Tongue (tissue), 2 donors: ENCODE measurements around the gene MBP. TPM values are rescaled to one million over a fixed set of nuclear protein-coding genes. Genes with fewer than 3 reads are reported as not detected.

Experiments
- DNase-seq: peaks from one replicate; pipeline ENCODE4 v3.0.0-alpha.2; 2015
- total RNA-seq: library from RNA; depleted of rRNA; stranded (reverse); fragments of >200 nt; gene quantifications from one replicate; pipeline ENCODE4 v1.2.3, GENCODE V29; 2014

MBP gene
- total RNA-seq, 1 donor from 2014 or later: 43.0 TPM

- DNase-seq: peak; percentile 74
Measured at GRCh38 chr18:77114415-77115191, 18.0 kb downstream of the MBP start.

GRCh38 chr18:77114152-77114414, 18.5 kb downstream of the MBP start:
- DNase-seq: no peak

- no peak for DNase-seq
Measured at GRCh38 chr18:77113361-77114151, 19.0 kb downstream of the MBP start.

GRCh38 chr18:77112747-77113092, 19.9 kb downstream of the MBP start:
- DNase-seq: no peak

GRCh38 chr18:77111951-77112746, 20.4 kb downstream of the MBP start:
- no peak for DNase-seq

GRCh38 chr18:77111449-77111848, 21.1 kb downstream of the MBP start:
- DNase-seq: no peak

- DNase-seq: no peak
Measured at GRCh38 chr18:77110936-77111335, 21.6 kb downstream of the MBP start.

- no peak for DNase-seq
Measured at GRCh38 chr18:77110400-77110799, 22.2 kb downstream of the MBP start.

- no peak for DNase-seq
Measured at GRCh38 chr18:77109648-77110019, 22.9 kb downstream of the MBP start.

- DNase-seq: no peak
Measured at GRCh38 chr18:77108821-77109647, 23.5 kb downstream of the MBP start.

- DNase-seq: peak; percentile 94
Measured at GRCh38 chr18:77108001-77108692, 24.4 kb downstream of the MBP start.

GRCh38 chr18:77107292-77107691, 25.3 kb downstream of the MBP start:
- peak; percentile 69 for DNase-seq

GRCh38 chr18:77106331-77106730, 26.3 kb downstream of the MBP start:
- no peak for DNase-seq

GRCh38 chr18:77105680-77106079, 26.9 kb downstream of the MBP start:
- DNase-seq: no peak

GRCh38 chr18:77105028-77105427, 27.6 kb downstream of the MBP start:
- no peak for DNase-seq

- DNase-seq: no peak
Measured at GRCh38 chr18:77103991-77104531, 28.5 kb downstream of the MBP start.

- no peak for DNase-seq
Measured at GRCh38 chr18:77103187-77103850, 29.3 kb downstream of the MBP start.

GRCh38 chr18:77102259-77103040, 30.1 kb downstream of the MBP start:
- DNase-seq: peak; percentile 66

- DNase-seq: peak; percentile 61
Measured at GRCh38 chr18:77101410-77102258, 30.9 kb downstream of the MBP start.
